ENCODE measurements around the gene ZNF346.

ZNF346 gene

DNA sequence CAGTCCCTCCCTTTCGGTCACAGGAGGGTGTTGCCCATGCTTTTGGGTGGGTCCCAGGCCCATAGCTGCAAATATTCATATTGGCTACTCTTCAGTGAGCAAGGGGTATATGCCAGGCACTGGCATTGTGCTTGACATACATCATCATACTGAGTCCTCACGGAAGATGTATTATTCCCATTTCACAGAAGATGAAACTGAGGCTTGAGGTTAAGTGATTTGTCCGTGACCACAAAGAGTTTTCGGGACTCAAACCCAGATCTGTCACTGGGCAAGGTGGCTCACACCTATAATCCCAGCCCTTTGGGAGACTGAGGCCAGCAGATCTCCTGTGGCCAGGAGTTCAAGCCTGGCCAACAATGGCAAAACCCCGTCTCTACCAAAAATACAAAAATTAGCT, 57.8 kb downstream of the ZNF346 start:
- Histone ChIP-seq H3K4me1 (ENCODE audit: control insufficient read depth in 2 of 2, insufficient read depth in 2 of 2, low read length in 2 of 2) (no peaks in the 10 kb centered on the region), H3K9me3 (ENCODE audit: control insufficient read depth in 2 of 2, low read length in 2 of 2) (no peaks in the 10 kb centered on the region), H3K27ac (ENCODE audit: low read depth in 2 of 2, low read length in 2 of 2) (no peak overlapping the region), H3K27me3 (ENCODE audit: control insufficient read depth in 2 of 2, insufficient read depth in 2 of 2, low read length in 2 of 2) (peaks cover 0 to 3% of the 10 kb centered on the region in 2 donors), H3K36me3 (ENCODE audit: control insufficient read depth in 2 of 2, insufficient read depth in 2 of 2, low read length in 2 of 2) (no peaks in the 10 kb centered on the region), H3K9ac (ENCODE audit: low read depth in 1 of 2, low read length in 2 of 2) (no peak overlapping the region), H3K4me3 (ENCODE audit: low read length in 2 of 2) (no peak overlapping the region)

DNA sequence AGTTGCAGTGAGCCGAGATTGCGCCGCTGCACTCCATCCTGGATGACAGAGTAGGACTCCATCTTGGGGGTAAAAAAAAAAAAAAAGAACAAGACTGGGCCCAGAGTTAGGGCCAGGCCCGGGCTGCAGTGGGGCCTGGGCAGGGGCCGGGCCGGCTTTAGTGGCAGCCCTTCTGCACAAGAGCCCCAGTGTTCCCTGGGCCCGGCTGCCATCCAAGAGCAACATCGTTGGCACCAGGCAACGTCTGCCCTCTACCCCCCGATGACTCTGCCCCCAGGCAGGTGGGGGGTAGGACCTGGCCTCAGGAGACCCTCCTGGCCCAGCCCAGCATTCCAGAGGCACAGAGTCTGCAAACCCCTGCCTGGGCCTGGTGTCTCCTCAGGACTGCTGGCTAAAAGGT, 59.4 kb downstream of the ZNF346 start:
- H3K4me3 ChIP-seq (ENCODE audit: low read length in 2 of 2) = no peak overlapping the region
- no peak overlapping the region for H3K27ac ChIP-seq (ENCODE audit: low read depth in 2 of 2, low read length in 2 of 2)
- H3K9ac ChIP-seq (ENCODE audit: low read depth in 1 of 2, low read length in 2 of 2) = no peak overlapping the region
- H3K27me3 ChIP-seq (ENCODE audit: control insufficient read depth in 2 of 2, insufficient read depth in 2 of 2, low read length in 2 of 2) = peaks cover 0 to 3% of the 10 kb centered on the region in 2 donors
- peaks cover 6 to 7% of the 10 kb centered on the region in 2 donors for H3K4me1 ChIP-seq (ENCODE audit: control insufficient read depth in 2 of 2, insufficient read depth in 2 of 2, low read length in 2 of 2)
- no peaks in the 10 kb centered on the region for H3K9me3 ChIP-seq (ENCODE audit: control insufficient read depth in 2 of 2, low read length in 2 of 2)
- no peaks in the 10 kb centered on the region for H3K36me3 ChIP-seq (ENCODE audit: control insufficient read depth in 2 of 2, insufficient read depth in 2 of 2, low read length in 2 of 2)

DNA sequence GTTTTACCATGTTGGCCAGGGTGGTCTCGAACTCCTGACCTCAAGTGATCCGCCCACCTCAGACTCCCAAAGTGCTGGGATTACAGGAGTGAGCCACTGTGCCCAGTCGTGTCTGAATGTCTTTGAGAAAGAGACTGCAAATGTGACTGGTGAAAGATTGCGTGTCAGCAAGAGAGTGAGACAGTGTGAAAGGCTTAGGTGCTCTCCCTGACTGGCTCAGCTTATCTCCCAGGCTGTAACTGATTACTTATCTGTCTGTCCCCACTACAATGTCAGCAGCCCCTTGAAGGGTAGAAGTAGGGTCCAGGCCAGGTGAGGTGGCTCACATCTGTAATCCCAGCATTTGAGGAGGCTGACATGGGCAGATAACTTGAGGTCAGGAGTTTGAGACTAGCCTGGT, 60.9 kb downstream of the ZNF346 start:
- no peaks in the 10 kb centered on the region for H3K9me3 ChIP-seq (ENCODE audit: control insufficient read depth in 2 of 2, low read length in 2 of 2)
- no peaks in the 10 kb centered on the region for H3K36me3 ChIP-seq (ENCODE audit: control insufficient read depth in 2 of 2, insufficient read depth in 2 of 2, low read length in 2 of 2)
- H3K27ac ChIP-seq (ENCODE audit: low read depth in 2 of 2, low read length in 2 of 2) = no peak overlapping the region
- peaks cover 0 to 3% of the 10 kb centered on the region in 2 donors for H3K27me3 ChIP-seq (ENCODE audit: control insufficient read depth in 2 of 2, insufficient read depth in 2 of 2, low read length in 2 of 2)
- H3K4me1 ChIP-seq (ENCODE audit: control insufficient read depth in 2 of 2, insufficient read depth in 2 of 2, low read length in 2 of 2) = peaks cover 12 to 16% of the 10 kb centered on the region in 2 donors
- H3K4me3 ChIP-seq (ENCODE audit: low read length in 2 of 2) = no peak overlapping the region
- no peak overlapping the region for H3K9ac ChIP-seq (ENCODE audit: low read depth in 1 of 2, low read length in 2 of 2)

DNA sequence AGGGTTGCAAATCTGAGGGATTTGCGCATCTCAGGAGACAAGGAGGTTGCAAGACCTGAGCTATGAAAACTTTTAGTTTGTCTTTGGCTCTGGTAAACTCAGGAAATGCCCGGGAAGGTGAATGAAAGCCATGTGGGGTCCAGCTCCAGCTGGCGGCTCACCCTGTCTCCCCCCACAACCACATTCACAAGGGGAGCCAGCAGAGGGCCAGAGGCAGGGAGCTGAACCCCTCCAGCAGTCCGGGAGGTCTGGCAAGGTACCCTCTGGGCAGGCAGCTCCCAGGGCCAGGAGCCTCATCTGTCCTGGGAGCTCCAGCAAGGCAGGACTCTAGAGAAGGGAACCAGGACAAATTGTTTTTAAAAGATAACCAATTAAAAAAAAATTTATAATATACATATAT, 61.7 kb downstream of the ZNF346 start:
- Histone ChIP-seq H3K4me1 (ENCODE audit: control insufficient read depth in 2 of 2, insufficient read depth in 2 of 2, low read length in 2 of 2) (peaks cover 20 to 21% of the 10 kb centered on the region in 2 donors), H3K27me3 (ENCODE audit: control insufficient read depth in 2 of 2, insufficient read depth in 2 of 2, low read length in 2 of 2) (peaks cover 0 to 3% of the 10 kb centered on the region in 2 donors), H3K4me3 (ENCODE audit: low read length in 2 of 2) (no peak overlapping the region), H3K9ac (ENCODE audit: low read depth in 1 of 2, low read length in 2 of 2) (no peak overlapping the region), H3K27ac (ENCODE audit: low read depth in 2 of 2, low read length in 2 of 2) (no peak overlapping the region), H3K9me3 (ENCODE audit: control insufficient read depth in 2 of 2, low read length in 2 of 2) (no peaks in the 10 kb centered on the region), H3K36me3 (ENCODE audit: control insufficient read depth in 2 of 2, insufficient read depth in 2 of 2, low read length in 2 of 2) (no peaks in the 10 kb centered on the region)

DNA sequence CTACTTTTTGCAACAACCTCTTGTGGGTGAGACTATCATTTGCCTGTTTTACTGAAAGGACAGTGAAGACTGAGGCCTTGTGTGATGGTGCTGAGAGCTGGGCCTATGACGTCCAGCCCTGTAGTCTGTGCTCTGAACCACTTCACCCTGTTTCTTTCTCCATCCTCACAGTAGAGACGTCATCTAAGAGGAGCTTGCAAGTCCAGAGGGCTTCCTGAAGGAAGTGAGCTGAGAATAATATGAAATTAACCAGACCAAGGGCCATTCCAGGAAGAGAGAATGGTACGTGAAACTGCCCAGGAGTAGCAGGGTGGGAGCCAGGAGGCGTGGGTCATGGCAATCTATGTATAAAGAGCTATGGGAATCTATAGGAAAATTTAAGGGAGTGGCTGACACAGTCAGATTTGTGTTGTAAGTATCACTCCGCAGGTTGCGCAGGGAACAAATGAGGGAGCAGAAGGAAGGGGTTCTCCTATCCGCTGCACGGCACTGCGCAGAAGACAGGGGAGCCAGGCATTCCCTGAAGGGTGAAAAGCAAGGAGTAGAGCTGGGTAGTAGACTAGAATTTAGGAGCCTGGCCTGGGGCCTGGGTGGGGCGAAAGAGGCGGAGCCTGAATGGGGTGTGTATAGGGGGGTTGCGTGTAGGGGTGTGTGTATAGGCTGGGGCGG, 63.6 kb downstream of the ZNF346 start:
- Histone ChIP-seq H3K9me3 (ENCODE audit: control insufficient read depth in 2 of 2, low read length in 2 of 2) (no peaks in the 10 kb centered on the region), H3K4me1 (ENCODE audit: control insufficient read depth in 2 of 2, insufficient read depth in 2 of 2, low read length in 2 of 2) (peaks cover 29 to 31% of the 10 kb centered on the region in 2 donors), H3K36me3 (ENCODE audit: control insufficient read depth in 2 of 2, insufficient read depth in 2 of 2, low read length in 2 of 2) (peaks cover 0 to 5% of the 10 kb centered on the region in 2 donors), H3K9ac (ENCODE audit: low read depth in 1 of 2, low read length in 2 of 2) (peak overlapping the region; percentile 14 to 44), H3K27ac (ENCODE audit: low read depth in 2 of 2, low read length in 2 of 2) (peak overlapping the region; percentile 81 to 89), H3K27me3 (ENCODE audit: control insufficient read depth in 2 of 2, insufficient read depth in 2 of 2, low read length in 2 of 2) (peaks cover 0 to 3% of the 10 kb centered on the region in 2 donors), H3K4me3 (ENCODE audit: low read length in 2 of 2) (peak overlapping the region in 1 of 2 donors; percentile 20)

DNA sequence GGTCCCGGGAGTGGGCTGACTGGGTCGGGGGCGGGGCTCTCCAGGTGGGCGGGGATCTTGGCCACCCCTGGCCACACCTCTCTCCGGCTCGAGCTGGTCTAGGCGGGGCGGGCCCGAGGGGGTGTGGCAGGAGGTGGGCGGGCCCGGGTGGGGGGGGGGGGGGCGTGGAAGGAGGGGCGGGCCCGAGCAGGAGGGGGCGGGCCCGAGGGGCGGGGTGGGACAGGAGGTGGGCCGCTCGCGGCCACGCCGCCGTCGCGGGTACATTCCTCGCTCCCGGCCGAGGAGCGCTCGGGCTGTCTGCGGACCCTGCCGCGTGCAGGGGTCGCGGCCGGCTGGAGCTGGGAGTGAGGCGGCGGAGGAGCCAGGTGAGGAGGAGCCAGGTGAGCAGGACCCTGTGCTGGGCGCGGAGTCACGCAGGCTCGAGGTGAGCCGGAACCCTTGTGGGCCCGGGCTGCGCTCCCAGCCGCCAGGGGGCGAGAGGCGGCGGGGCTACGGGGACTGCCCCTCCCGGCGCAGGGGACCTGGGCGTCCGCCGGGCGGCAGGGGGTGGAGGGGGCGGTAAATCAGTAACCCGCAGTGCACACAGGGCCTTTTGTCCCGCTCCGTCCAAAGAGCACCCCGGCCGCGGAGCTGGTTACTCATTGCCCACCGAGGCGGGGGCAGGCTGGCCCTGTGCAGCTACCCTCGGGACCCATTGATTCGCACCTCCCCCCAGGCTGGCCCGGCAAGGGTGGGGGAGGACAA, 64.3 kb downstream of the ZNF346 start, which contains the start of gene FGFR4:
TSS of gene FGFR4 (plus strand) at position 262 of the 744 bp plus-strand sequence. CDS start 2,688 bp downstream, outside the sequence.
- Histone ChIP-seq H3K27me3 (ENCODE audit: control insufficient read depth in 2 of 2, insufficient read depth in 2 of 2, low read length in 2 of 2) (peaks cover 0 to 3% of the 10 kb centered on the region in 2 donors), H3K4me1 (ENCODE audit: control insufficient read depth in 2 of 2, insufficient read depth in 2 of 2, low read length in 2 of 2) (peaks cover 29 to 31% of the 10 kb centered on the region in 2 donors), H3K9me3 (ENCODE audit: control insufficient read depth in 2 of 2, low read length in 2 of 2) (no peaks in the 10 kb centered on the region), H3K36me3 (ENCODE audit: control insufficient read depth in 2 of 2, insufficient read depth in 2 of 2, low read length in 2 of 2) (peaks cover 0 to 7% of the 10 kb centered on the region in 2 donors), H3K9ac (ENCODE audit: low read depth in 1 of 2, low read length in 2 of 2) (peak within 1 kb of the TSS; percentile 68 to 79), H3K4me3 (ENCODE audit: low read length in 2 of 2) (peak within 1 kb of the TSS; percentile 70 to 74), H3K27ac (ENCODE audit: low read depth in 2 of 2, low read length in 2 of 2) (peak within 1 kb of the TSS; percentile 89 to 90)

DNA sequence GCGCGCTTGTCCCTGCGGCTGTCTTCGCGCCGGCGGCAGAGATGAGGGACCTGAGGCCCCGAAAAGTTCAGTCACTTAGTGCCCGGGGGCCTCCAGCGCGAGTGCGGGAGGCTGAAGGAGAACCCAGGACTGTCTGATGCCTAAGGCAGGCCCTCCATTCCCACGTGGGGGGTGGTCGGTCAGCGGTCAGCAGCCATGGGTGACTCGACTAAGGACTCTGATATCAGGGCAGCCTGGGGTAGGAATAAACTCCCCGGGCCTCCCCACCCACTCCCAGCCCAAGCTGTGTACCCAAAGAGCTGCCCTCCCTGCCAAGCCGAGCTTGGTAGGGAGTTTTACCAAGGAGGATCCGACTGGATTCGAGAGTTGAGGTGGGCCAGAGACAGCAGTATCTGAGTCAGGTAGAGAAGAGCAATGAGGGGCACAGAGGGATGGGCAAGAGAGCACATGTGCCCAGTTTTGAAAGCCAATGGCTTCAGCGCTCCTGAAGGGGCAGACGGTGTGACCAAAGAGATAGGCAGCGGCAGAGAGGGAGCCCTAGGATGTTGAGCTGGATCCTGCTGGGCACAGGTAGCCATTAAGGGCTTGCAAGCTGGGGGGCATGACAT, 65.0 kb downstream of the ZNF346 start:
- Histone ChIP-seq H3K4me1 (ENCODE audit: control insufficient read depth in 2 of 2, insufficient read depth in 2 of 2, low read length in 2 of 2) (peaks cover 29 to 33% of the 10 kb centered on the region in 2 donors), H3K4me3 (ENCODE audit: low read length in 2 of 2) (peak overlapping the region; percentile 70 to 74), H3K36me3 (ENCODE audit: control insufficient read depth in 2 of 2, insufficient read depth in 2 of 2, low read length in 2 of 2) (peaks cover under 1 to 10% of the 10 kb centered on the region in 2 donors), H3K9ac (ENCODE audit: low read depth in 1 of 2, low read length in 2 of 2) (peak overlapping the region; percentile 68 to 79), H3K27ac (ENCODE audit: low read depth in 2 of 2, low read length in 2 of 2) (peak overlapping the region; percentile 84 to 90), H3K9me3 (ENCODE audit: control insufficient read depth in 2 of 2, low read length in 2 of 2) (no peaks in the 10 kb centered on the region), H3K27me3 (ENCODE audit: control insufficient read depth in 2 of 2, insufficient read depth in 2 of 2, low read length in 2 of 2) (peaks cover 0 to 3% of the 10 kb centered on the region in 2 donors)

DNA sequence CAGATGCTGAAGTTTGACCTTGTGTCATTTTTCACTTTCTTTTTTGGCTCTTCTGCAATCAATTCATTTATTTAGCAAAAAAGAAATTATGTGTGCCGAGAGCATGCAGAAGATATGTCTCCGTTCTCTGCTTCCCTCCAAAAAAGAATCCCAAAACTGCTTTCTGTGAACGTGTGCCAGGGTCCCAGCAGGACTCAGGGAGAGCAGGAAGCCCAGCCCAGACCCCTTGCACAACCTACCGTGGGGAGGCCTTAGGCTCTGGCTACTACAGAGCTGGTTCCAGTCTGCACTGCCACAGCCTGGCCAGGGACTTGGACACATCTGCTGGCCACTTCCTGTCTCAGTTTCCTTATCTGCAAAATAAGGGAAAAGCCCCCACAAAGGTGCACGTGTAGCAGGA, 66.6 kb downstream of the ZNF346 start:
- Histone ChIP-seq H3K4me3 (ENCODE audit: low read length in 2 of 2) (peak overlapping the region in 1 of 2 donors; percentile 56), H3K9ac (ENCODE audit: low read depth in 1 of 2, low read length in 2 of 2) (peak overlapping the region in 1 of 2 donors; percentile 17), H3K27me3 (ENCODE audit: control insufficient read depth in 2 of 2, insufficient read depth in 2 of 2, low read length in 2 of 2) (no peaks in the 10 kb centered on the region), H3K4me1 (ENCODE audit: control insufficient read depth in 2 of 2, insufficient read depth in 2 of 2, low read length in 2 of 2) (peaks cover 29 to 33% of the 10 kb centered on the region in 2 donors), H3K9me3 (ENCODE audit: control insufficient read depth in 2 of 2, low read length in 2 of 2) (no peaks in the 10 kb centered on the region), H3K27ac (ENCODE audit: low read depth in 2 of 2, low read length in 2 of 2) (peak overlapping the region; percentile 3 to 52), H3K36me3 (ENCODE audit: control insufficient read depth in 2 of 2, insufficient read depth in 2 of 2, low read length in 2 of 2) (peaks cover 6 to 19% of the 10 kb centered on the region in 2 donors)

DNA sequence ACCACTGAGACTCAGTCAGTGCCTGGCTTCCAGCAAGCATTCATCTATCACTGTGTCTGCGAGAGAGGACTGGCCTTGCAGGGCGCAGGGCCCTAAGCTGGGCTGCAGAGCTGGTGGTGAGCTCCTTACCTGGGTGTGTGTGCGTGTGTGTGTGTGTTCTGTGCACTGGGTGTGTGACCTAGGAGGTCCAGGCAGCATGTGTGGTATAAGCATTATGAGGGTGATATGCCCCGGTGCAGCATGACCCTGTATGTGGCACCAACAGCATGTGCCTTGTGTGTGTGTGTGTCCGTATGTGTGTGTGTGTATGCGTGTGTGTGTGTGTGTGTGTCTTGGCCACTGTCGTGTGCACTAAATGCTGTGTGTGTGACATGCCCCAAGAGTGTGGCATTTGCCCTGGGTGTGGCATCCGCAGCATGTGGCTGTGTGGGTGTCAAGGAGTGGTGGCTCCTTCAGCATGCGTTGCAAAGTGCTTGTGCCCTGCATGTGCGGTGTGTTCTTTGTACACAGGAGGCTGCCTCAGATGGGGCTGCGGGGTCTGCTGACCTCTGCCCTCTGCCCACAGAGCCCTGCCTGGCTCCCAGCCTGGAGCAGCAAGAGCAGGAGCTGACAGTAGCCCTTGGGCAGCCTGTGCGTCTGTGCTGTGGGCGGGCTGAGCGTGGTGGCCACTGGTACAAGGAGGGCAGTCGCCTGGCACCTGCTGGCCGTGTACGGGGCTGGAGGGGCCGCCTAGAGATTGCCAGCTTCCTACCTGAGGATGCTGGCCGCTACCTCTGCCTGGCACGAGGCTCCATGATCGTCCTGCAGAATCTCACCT, 67.5 kb downstream of the ZNF346 start:
- H3K36me3 ChIP-seq (ENCODE audit: control insufficient read depth in 2 of 2, insufficient read depth in 2 of 2, low read length in 2 of 2) = peaks cover 6 to 19% of the 10 kb centered on the region in 2 donors
- no peak overlapping the region for H3K9ac ChIP-seq (ENCODE audit: low read depth in 1 of 2, low read length in 2 of 2)
- H3K27me3 ChIP-seq (ENCODE audit: control insufficient read depth in 2 of 2, insufficient read depth in 2 of 2, low read length in 2 of 2) = no peaks in the 10 kb centered on the region
- no peaks in the 10 kb centered on the region for H3K9me3 ChIP-seq (ENCODE audit: control insufficient read depth in 2 of 2, low read length in 2 of 2)
- peak overlapping the region in 1 of 2 donors; percentile 56 for H3K4me3 ChIP-seq (ENCODE audit: low read length in 2 of 2)
- H3K27ac ChIP-seq (ENCODE audit: low read depth in 2 of 2, low read length in 2 of 2) = peak overlapping the region in 1 of 2 donors; percentile 52
- H3K4me1 ChIP-seq (ENCODE audit: control insufficient read depth in 2 of 2, insufficient read depth in 2 of 2, low read length in 2 of 2) = peaks cover 31 to 33% of the 10 kb centered on the region in 2 donors
